ENCODE data around the gene EIF2B5.

DNA sequence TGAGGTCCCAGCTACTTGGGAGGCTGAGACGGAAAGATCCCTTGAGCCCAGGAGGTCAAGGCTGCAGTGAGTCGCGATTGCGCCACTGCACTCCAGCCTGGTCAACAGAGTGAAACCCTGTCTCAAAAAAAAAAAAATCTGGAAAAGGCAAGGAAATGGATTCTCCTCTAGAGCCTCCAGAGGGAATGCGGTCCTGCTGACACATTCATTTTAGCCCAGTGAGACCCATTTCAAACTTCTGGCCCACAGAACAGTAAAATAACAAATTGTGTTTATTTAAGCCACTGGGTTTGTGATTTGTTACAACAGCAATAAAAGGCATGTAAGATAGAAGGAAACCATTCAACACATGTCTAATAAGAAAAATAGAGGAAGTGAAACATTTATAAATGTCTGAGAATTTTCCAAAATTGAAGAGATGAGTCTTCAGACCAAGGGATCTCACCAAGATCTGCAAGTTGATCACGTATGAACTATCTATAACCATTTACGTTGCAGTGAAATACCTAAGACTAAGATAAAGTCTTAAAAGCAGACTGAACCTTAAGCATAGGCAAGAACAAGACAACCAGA lies 38.3 kb upstream of the EIF2B5 start, which contains the start of gene HTR3E:
- TF ChIP-seq, protein P1, sequence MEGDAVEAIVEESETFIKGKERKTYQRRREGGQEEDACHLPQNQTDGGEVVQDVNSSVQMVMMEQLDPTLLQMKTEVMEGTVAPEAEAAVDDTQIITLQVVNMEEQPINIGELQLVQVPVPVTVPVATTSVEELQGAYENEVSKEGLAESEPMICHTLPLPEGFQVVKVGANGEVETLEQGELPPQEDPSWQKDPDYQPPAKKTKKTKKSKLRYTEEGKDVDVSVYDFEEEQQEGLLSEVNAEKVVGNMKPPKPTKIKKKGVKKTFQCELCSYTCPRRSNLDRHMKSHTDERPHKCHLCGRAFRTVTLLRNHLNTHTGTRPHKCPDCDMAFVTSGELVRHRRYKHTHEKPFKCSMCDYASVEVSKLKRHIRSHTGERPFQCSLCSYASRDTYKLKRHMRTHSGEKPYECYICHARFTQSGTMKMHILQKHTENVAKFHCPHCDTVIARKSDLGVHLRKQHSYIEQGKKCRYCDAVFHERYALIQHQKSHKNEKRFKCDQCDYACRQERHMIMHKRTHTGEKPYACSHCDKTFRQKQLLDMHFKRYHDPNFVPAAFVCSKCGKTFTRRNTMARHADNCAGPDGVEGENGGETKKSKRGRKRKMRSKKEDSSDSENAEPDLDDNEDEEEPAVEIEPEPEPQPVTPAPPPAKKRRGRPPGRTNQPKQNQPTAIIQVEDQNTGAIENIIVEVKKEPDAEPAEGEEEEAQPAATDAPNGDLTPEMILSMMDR (IDR thresholded peaks at IDR 0.05 in 4 of 5, conservative IDR thresholded peaks at IDR 0.05 in 1 of 5), result no peak
- no peak for TF ChIP-seq POLR2A (IDR thresholded peaks at IDR 0.05)
